HG03159 (cell line): ENCODE data around the gene IL20RA.

Experiments used
- ATAC-seq: cut with Tn5 transposase; IDR thresholded peaks from one replicate; pipeline ENCODE4 v1.9.1; 2021; ENCODE audit warnings: mild to moderate bottlenecking, moderate library complexity; ENCODE audit not compliant: unreplicated experiment

IL20RA gene

DNA sequence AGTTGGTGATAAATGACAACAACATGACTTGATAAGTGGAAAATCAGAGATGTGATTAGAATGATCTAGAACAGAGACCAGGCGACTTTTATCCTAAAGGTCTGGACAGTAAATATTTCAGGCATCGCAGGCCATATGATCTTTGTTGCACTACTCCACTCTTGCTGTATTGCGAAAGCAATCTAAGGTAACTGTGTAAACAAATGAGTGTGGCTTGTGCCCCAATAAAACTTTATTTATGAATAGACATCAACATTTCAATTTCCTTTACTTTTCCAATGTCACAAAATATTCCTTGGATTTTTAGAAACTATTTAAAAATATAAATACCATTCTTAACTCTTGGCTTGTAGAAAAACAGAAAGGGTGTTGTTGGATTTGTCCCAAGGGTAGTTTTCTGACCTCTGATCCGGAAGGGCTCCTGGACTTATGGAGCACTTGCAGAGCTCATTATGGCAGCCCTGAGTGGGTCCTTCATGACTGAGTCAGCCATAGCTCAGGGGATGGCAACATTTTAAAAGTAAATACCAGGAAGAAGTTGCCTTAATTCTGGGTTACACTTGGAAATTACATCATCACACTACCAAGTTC lies 34.5 kb downstream of the IL20RA start:
- ATAC-seq = no peak

DNA sequence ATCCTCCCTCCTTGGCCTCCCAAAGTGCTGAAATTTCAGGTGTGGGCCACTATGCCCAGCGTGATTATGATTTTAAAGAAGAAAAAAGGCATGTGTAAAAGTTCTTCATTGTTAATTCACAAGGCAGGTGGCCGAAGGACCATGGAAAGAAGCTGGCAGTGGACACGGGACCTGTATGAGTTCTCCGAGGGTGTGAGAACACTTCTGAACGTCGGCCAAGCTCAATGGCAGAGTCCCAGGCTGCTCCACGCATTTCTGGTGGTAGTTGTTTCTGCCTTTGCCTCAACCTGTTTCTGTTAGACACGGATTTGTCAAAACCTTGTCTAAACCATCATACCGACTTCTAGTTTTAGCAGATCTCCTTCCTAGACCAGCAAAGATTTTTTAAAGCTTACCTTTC lies 36.6 kb downstream of the IL20RA start:
- ATAC-seq = no peak

DNA sequence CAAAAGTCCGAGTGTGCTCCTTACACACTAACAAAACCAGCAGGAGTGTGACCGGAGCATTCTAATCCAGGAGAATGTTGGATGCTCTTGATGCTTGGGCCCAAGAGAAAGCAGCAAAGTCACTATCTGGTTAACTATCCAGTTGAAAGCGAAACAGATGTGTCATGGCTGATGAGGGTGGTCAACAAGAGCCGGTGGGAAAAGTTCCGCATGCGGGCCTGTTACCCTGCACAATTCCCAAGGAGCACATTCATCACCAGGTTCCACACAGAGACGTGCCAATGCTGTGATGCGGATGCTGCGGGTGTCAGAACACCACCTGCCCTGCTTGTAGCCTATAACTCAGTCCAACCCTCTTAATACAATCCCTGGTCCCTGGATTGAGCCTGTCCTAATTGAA lies 38.7 kb downstream of the IL20RA start:
- ATAC-seq = no peak

DNA sequence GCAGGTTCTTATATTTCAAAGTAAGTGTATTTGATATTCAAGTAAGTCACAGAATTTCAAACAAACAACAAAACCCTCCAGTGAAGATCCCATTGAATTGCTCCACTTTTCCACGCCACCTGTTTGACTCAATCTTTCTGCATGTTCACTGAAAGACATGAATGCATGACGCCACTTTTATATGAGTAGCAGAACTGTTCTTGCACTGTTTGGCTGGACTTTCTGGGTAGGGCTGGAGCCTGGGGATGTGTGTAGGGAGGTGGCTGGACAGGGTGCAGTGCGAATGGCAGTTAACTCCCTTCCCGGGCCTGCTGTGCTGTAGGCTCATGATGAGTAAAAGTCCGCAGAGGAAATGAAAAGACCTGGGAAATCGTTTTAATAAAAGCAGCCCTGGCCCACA lies 39.7 kb downstream of the IL20RA start:
- no peak for ATAC-seq

DNA sequence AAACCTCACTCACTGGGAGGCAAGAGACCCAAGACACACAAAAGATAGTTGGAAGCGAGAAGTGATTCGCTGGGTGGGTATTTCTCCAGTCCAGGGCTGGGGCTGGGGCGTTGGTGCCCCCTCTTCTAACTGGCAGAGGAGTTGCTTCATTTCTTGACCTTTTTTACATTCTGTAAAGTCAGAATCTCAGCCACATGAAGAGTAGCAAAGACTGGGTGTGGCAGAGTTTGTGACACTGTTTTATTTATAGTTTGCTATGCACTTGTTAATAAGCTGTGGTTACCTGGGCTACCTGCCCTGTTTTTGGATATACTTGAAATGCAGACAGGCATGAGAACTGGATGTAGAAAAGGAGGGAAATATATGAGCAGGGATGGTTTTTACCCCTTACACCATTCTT lies 42.3 kb downstream of the IL20RA start:
- ATAC-seq = no peak

DNA sequence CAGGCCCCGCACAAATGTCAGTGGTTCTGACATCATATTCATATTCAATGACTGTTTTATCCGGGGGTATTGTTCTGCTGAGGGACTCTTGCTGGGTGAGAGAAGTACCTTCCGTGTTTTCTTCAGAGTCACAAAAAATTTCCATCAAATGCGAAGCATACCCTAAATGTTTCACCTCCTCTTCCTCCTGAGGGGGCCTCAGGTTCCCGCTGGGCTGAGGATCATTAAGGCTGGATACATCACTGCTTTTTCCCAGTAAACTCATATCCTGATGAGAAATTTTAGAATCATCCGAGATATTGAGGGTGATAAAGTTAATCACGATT lies 42.8 kb downstream of the IL20RA start:
- no peak for ATAC-seq

DNA sequence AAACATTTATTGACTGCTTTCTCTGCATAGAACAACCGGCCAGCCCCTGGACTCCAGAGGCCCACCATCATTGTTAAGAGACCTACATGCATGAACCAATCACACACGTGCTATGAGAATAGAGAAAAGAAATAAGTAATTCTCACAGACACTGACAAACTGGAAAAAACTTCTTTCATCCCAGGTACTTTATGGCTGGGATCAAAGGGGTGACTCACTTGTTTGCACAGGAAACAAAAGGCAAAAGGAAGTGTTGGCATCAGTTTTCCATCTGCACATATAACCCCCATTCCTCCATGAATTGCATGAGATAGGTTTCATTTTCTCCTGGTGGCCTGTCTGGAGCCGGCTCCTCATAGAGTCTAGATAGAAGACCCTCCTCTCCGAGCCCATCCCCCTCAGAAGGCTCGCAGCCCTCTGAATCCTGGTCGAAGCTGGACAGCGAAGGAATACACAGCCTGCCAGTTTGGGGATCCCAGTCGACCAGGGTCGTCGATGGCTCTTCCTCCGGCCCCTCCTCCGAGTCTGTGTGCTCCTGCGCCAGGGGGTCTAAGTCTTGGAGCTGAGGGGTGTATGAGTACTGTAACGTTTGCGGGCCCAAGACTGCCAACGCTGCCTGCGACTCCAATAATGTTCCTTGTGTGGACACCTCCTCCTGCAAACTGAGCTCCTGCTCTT lies 43.3 kb downstream of the IL20RA start:
- no peak for ATAC-seq

DNA sequence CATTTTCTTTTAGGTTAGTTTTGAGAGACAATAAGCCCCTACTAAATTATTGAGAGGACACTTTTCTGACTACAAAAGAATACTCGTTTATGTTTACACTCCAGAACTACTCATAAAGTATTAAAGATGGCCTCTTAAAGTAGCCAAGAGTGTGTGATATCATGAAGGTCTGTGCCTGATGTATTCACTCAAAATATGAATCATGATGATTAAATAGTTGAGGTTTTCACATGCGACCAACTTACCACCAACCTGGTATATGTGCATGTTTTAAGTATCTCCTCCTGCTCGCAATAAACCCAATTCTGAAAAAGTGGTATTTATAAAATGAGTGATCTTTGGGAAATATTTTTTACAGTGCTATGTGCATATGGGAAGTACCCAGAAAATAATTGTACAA lies 43.9 kb downstream of the IL20RA start:
- no peak for ATAC-seq

DNA sequence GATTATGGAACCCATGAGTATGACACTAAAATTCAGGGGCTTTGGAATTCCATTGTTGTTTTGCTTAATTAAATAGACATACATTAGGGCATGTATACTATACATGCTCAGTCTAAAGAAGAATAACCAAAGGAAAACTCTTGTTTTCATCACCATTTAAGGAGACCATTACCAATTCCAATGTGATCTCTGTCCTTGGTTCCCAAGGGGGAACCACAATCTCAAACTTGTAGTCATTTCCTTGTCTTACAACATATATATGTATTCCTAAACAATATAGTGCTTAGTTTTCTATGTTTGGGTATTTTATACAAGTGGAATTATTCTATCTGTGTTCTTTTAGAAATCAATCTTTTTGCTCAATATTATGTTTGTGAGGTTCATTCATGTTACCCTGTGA lies 49.2 kb downstream of the IL20RA start:
- no peak for ATAC-seq

DNA sequence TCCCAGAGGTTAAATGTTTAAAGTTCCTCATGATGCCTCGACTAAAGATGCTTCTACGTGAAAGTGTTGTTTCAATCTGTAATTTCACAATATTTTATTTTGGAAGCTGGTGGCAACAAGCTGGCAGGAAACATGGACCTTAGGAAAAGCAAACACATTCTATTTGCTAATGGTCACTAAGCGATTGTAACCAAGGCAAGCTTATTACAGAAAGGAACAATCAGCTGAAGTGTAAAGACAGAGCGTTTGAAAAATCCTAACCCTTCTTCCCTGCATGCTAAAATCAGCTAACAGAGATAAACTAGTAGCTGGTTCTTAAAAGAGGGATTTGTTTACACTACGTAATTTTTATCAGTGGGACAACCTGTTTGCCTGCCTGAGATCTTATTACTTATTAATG lies 50.0 kb downstream of the IL20RA start:
- ATAC-seq = no peak

DNA sequence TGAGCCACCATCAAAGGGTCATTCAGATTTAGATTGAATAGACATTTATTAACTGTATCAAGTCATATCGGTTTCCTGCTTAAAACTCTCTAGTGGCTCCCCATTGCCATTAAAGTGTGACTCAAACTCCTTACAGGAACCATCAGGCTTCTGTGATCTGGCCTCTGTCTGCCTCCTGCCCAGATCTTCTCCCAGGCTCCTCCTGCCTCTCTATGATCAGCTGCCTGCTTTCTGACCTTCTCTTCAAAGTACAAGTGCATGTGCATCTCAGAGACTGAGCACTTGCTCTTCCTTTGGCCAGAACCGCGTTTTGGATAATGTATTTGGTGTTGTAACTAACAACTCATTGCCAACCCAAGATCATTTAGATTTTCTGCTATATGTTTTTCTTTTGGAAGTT lies 52.7 kb downstream of the IL20RA start:
- no peak for ATAC-seq

DNA sequence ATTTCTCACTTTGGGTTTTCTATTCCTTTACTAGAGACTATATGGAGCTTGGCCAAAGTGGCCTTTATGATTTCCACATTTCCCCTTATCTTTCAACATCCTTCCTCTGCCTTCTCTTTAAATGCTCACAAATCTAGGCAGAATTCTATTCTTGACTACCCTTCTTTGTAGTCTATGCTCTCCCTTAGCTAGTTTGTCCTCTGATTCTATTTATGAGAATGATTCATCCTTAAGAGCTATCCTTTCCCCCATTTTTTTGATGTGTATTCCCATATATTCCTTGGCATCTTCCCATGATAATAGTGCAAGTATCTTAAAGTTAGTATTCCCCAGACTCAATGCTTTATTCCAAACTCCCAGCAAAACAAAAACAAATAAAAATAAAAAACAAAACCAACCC lies 53.1 kb downstream of the IL20RA start:
- ATAC-seq = no peak

DNA sequence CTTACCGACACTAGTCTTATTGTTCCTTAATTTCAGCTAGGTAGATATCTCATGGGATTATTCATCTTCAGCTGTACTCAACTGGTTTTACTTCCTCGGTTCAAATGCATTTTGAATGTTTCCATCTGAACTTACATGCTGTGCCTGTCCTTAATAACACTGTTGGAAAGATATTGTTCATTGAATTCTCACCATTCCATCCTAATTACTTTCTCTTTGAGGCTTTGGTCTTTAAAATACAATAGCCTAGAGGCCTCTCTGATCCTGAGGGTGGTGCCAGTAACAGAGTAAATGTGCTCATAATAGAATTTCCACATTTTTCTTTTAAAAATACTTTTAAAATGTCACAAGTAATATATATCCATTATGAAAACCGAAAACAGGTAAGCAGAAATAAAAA lies 54.0 kb downstream of the IL20RA start:
- no peak for ATAC-seq

DNA sequence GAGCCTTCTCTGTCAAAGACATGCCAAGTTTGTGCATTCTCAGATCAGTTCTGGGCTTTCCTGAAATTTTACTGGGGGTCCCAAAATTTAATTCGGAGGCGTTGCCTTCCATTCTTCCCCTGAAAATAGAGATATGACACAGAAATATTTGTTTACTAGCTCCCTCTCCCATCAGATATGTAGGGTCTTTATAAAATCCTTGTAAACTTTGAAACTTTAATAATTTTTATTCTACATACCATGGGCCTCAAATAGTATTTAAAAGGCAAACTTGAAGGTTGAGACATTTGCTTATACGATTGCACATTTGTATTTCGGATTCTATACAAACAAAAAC lies 54.6 kb downstream of the IL20RA start:
- no peak for ATAC-seq

DNA sequence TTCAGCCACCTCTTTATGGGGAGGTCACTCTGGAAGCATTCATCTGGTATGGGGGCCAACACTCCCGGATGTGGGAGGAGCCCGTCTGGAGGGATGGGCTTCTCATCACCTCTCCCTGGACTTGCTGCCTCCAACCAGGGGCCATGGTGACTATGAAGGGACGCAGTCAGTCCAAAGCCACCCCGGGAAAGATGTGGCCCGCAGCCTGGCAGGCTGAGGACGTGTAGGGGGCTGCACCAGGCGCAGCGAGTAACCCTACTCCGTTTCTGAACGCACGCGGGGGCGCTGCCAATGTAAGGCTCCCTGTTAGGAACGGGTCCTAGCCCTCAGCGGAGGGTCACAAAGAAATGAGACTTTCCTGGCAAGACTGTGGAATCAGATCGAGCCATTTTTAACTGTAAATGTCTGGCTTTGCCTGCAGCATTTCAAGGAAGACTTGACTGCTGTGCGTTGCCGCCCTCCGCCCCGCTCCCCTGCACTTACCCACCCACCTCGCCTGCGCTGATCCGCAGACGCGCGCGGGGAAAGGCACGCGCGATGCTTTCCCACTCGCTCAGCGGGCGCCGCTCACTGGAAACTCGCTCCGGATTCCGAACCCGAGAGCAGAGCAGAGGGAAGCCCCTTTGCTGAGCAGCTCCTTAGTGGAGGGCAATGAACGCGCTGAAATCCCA lies 55.1 kb downstream of the IL20RA start:
- ATAC-seq = no peak

DNA sequence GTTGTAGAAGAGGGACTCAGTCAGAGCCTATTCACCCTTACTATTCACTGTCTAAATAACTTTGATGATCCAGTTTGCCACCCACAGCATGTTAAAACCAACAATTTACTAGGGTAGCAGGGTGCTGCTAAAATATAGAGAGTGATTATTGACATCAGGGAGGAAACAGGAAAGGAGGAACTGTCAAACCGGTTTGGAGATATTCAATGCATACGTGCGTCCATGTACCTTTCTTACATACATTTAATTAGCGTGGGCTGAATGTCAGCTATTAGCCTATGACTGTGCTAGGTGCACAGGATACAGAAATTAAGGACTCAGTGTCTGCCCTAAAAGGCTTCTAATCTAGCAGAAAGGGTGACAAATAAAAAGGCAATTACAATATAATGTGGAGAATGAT lies 57.2 kb downstream of the IL20RA start:
- no peak for ATAC-seq

DNA sequence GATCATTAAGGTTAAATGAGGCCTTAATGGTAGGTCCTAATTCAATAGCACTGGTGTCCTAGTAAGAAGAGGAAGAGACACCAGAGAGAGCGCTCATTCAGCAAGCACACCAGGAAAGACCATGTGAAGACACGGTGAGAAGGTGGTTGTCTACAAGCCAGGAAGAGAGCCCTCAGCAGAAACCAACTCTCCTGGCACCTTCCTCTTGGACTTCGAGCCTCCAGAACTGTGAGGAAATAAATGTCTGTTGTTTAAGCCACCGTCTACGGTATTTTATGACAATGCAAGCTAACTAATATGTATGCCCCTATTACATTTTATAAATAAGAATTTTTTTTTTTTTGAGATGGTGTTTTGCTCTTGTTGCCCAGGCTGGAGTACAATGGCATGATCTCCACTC lies 59.3 kb downstream of the IL20RA start:
- ATAC-seq = no peak

DNA sequence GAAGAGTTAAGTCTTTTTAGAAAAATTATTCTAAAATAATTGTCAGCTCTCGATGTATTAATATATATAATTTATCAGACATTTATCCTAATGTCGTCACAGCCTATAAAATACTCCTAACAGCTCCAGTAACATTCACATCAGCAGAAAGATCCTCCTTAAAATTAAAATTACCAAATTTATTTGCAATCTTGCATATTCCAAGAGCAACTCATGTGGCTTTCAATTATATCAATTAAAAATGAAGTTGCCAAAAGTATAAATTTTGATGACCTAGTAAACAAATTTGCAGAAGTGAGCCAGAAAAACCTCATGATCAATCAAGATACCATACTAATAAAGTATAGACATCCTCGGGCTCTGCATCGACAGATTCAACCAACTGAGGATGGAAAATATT lies 60.2 kb downstream of the IL20RA start:
- ATAC-seq = no peak

DNA sequence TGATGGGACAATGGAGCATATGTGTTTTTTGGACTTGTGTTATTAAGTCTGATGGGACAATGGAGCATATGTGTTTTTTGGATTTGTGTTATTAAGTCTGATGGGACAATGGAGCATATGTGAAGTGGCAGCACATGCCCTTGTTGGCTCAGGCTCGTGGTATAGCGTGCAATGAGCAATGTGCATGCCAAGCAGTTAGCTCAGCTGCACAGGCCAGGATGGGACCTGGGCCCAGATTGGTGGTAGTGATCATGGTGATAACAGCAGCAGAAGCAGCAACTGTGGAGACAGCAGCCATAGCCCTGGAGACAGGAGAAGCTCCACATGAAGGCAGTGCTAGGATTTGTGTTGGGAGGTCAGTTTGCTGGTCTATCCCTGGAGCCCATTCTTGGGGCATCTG lies 61.1 kb downstream of the IL20RA start:
- no peak for ATAC-seq

DNA sequence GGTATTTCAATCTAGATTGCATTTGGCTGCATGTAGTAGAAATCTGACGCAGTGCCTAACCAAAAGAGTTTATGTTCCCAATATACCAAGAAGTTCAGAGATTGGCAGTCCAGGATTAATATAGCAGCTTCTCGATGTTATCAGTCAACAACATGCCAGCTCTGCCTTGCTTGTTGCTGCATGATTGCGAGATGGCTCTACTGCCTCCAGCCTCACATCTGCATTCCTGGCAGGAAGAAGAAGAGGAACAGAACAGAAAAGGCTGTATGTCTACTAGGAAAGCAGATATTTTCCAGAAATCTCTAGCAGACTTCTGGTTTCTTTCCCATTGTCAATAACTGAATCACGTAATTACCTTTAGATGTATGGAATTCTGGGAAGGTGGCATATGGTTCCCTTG lies 61.8 kb downstream of the IL20RA start:
- no peak for ATAC-seq

DNA sequence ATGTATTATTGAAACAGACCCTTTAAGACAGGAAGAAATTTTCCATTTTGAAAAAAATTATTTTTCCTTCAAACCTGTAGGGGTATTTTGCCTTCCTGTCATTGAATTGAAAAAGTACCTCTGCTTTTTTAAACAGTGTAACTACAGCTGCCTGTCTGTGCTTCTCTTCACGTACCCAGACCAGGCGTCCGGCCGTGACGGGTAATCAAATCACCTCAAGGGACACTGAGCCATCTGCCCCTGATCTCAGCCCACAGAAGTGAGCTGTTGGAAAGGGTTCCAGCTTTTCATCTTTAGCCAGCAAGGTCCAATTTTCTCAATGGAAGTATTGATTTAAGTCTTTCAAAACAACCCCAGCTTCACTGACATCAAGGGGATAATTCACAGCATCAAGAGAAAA lies 64.7 kb downstream of the IL20RA start:
- no peak for ATAC-seq

DNA sequence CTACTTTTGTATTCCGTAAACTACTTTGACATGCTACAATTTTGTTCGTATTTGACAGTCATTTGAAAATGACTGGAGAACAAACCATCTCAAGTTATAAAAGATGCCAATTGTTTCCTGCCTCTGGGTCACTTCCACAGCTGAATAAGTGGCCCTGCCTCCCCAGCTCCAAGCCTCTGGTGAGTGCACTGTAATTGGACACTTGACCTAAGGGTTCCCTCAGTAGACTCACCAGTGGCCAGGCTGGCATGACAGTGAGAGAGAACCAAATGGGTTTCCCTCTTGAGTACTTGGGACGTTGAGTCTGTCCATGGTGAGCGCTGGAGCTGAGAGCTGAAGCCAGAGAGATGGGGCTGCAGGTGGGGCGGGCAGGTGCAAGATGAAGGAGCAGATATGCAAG lies 65.6 kb downstream of the IL20RA start:
- ATAC-seq = no peak

DNA sequence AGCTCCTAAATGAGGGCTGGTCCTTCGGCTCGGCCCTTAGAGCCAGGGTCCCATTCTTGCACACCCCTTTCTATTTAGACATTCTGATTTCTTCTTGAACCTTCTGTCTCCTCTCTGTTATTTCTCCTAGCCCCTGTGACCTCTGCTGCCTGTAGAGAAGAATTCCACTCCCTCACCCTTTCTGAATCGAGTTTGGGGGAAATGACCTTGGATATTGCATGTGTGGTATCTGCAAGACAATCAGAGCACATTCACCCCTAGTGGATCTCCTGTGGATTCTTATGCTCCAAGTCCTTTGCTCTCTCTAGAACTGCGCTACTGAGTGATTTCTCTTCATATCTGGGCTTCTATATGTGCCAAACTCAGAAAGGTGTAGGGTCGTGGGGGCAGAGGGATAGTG lies 67.7 kb downstream of the IL20RA start:
- ATAC-seq = no peak
